WI38 (cell line): ENCODE measurements around the gene HHAT.
A peak's percentile ranks its signal among the peaks of the same experiment; 100 is the strongest.

Source experiments
- H3K4me3 ChIP-seq: 2 replicates; pipeline ENCODE4 v1.5.1; 2011; ENCODE audit warnings: low read depth, mild to moderate bottlenecking, control low read depth, low read length
- TF ChIP-seq, protein P1 (sequence below): IDR thresholded peaks from 2 replicates; pipeline ENCODE4 v1.5.1; 2012; ENCODE audit warnings: low read depth, mild to moderate bottlenecking, control low read depth, low read length

HHAT gene

GRCh38 chr1:210369425-210369824, 40.7 kb downstream of the HHAT start:
- H3K4me3 ChIP-seq = no peak overlapping the region
- TF ChIP-seq, protein P1, sequence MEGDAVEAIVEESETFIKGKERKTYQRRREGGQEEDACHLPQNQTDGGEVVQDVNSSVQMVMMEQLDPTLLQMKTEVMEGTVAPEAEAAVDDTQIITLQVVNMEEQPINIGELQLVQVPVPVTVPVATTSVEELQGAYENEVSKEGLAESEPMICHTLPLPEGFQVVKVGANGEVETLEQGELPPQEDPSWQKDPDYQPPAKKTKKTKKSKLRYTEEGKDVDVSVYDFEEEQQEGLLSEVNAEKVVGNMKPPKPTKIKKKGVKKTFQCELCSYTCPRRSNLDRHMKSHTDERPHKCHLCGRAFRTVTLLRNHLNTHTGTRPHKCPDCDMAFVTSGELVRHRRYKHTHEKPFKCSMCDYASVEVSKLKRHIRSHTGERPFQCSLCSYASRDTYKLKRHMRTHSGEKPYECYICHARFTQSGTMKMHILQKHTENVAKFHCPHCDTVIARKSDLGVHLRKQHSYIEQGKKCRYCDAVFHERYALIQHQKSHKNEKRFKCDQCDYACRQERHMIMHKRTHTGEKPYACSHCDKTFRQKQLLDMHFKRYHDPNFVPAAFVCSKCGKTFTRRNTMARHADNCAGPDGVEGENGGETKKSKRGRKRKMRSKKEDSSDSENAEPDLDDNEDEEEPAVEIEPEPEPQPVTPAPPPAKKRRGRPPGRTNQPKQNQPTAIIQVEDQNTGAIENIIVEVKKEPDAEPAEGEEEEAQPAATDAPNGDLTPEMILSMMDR = no peak

DNA sequence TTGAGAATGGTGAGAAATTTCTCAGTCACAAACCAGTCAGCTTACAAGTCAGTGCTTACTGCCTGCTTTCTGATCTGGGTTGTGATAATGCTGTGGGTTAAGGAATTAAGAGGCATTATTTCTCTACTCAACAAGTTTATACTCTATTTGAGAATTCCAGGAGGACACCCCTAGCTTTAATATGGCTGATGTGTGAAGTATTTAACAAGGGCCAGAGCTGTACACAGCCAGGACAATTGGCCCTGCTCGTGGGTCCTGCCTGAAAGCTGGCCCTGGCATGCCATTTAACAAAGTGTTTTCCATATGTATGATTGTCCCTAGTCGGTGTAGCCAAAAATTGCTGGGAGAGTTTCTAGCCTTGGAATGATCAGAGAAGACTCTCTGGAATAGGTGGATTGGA, 43.2 kb downstream of the HHAT start:
- no peak overlapping the region for H3K4me3 ChIP-seq
- TF ChIP-seq, protein P1 = no peak

DNA sequence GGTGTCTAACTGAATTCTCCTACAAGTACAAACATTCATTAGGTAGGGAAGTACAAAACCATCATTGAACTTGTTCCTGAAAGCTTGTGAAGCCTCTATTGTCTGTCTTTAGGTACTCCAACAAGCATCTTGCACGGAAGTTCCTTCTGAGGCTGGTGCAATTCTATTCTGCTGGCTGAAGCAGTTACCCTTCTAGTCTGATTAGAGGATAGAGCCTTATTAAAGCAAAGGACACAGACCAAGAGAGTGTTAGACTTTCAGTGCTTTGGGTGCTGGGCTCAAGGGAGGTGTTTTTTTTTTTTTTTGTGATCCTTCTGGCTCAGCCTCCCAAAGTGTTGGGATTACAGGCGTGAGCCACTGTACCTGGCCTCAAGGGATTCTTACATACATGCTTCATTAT, 43.8 kb downstream of the HHAT start:
- TF ChIP-seq, protein P1 = no peak
- H3K4me3 ChIP-seq = no peak overlapping the region

DNA sequence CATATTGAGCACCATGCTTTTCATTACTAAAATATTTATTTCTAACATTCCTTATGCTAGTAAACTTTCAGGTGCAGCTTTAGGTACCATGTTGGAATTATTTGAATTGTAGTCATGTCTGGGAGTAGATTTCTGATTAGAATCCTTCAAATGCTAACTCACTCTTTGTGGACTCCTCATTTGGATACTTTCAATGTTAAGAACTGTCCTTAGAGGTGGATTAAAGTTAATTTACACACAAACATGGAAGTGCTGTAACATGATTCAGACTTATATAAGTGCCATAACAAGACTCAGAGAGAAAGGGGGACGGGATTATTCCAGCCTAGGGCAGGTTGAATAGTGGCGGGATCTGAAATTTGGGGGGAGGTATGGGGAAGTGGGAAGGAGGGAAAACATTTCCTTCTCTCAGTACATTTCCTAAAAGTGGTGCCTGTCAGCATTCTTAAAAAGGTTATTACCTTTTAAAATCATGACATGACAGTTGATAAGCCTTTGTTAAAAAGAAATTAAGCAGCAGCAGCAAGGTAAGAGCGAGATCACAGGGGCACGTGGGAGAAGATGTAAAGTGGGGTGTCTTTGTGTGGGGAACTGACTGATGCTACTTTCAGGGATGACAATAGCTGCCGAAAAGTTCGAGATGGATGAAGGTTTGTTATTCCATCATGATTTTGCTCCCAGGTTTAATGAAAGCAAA, 44.4 kb downstream of the HHAT start:
- H3K4me3 ChIP-seq = no peak overlapping the region
- TF ChIP-seq, protein P1 = no peak

DNA sequence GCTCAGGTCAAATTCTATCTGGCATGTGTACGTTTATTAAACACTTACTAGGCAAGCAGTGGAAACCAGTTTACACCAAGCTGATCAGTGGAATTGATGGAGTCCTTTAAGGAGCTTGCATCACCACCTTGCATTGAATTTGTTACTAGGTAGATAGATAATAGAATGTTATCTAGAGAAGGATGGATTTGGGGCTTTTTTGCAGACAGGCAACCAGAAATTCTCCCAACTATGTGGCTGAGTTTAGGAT, 44.9 kb downstream of the HHAT start:
- H3K4me3 ChIP-seq = no peak overlapping the region
- TF ChIP-seq, protein P1 = no peak

GRCh38 chr1:210373878-210374599, 45.3 kb downstream of the HHAT start:
- TF ChIP-seq, protein P1 = peak; percentile 93
- H3K4me3 ChIP-seq = no peak overlapping the region

DNA sequence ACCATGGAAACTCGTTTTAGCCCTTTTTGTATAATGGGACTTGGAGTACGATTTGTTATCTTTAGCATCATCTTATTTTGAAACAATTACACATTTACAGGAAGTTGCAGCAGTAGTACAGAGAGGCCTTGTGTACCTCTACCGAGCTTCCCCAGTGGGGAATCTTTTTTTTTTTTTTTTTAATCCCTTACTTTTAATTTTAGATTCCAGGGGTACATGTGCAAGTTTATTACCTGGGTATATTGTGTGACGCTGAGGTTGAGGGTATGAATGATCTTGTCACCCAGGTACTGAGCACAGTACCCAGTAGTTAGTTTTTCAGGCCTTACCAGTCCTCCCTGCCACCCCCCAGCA, 45.9 kb downstream of the HHAT start:
- H3K4me3 ChIP-seq = no peak overlapping the region
- TF ChIP-seq, protein P1 = no peak
